IMR-90 (cell line): Measurements from ENCODE around the gene HSD11B1L.

Experiments
- ELK1 ChIP-seq: fragments of 150-350 bp; IDR thresholded peaks from 2 replicates; pipeline ENCODE4 v1.6.1; 2016; ENCODE audit warnings: low read depth, mild to moderate bottlenecking, low read length, moderate library complexity, borderline replicate concordance
- MAFK ChIP-seq: IDR thresholded peaks from 2 replicates; pipeline ENCODE4 v1.6.1; 2012; ENCODE audit warnings: low read depth, low read length, improper control_type of control experiment
- MAZ ChIP-seq: IDR thresholded peaks from 2 replicates; pipeline ENCODE4 v1.6.1; 2012; ENCODE audit warnings: low read depth, mild to moderate bottlenecking, low read length, improper control_type of control experiment, moderate library complexity, borderline replicate concordance
- MXI1 ChIP-seq: IDR thresholded peaks from 2 replicates; pipeline ENCODE4 v1.6.1; 2012; ENCODE audit warnings: low read depth, mild to moderate bottlenecking, low read length, moderate library complexity, borderline replicate concordance
- NFE2L2 ChIP-seq: fragments of 150-350 bp; IDR thresholded peaks from 2 replicates; pipeline ENCODE4 v1.6.1; 2016; ENCODE audit warnings: low read depth, mild to moderate bottlenecking, low read length
- POLR2A ChIP-seq: IDR thresholded peaks from 2 replicates; pipeline ENCODE4 v1.6.1; 2012; ENCODE audit warnings: mild to moderate bottlenecking, low read depth, low read length
- RAD21 ChIP-seq: IDR thresholded peaks from 2 replicates; pipeline ENCODE4 v1.6.1; 2012; ENCODE audit warnings: low read length, improper control_type of control experiment
- RCOR1 ChIP-seq: IDR thresholded peaks from 2 replicates; pipeline ENCODE4 v1.6.1; 2012; ENCODE audit warnings: mild to moderate bottlenecking, low read length, improper control_type of control experiment; ENCODE audit not compliant: insufficient replicate concordance
- RFX5 ChIP-seq: IDR thresholded peaks from 2 replicates; pipeline ENCODE4 v1.8.0; 2012; ENCODE audit warnings: low read depth, mild to moderate bottlenecking, low read length, moderate library complexity
- USF2 ChIP-seq: fragments of 150-350 bp; IDR thresholded peaks from 2 replicates; pipeline ENCODE4 v1.6.1; 2017; ENCODE audit warnings: mild to moderate bottlenecking, antibody characterized with exemption, low read length, low read depth
- TF ChIP-seq, protein P1 (sequence below): conservative IDR thresholded peaks from 2 replicates; pipeline ENCODE4 v1.5.1; 2012; ENCODE audit warnings: mild to moderate bottlenecking, low read depth, low read length, improper control_type of control experiment

DNA sequence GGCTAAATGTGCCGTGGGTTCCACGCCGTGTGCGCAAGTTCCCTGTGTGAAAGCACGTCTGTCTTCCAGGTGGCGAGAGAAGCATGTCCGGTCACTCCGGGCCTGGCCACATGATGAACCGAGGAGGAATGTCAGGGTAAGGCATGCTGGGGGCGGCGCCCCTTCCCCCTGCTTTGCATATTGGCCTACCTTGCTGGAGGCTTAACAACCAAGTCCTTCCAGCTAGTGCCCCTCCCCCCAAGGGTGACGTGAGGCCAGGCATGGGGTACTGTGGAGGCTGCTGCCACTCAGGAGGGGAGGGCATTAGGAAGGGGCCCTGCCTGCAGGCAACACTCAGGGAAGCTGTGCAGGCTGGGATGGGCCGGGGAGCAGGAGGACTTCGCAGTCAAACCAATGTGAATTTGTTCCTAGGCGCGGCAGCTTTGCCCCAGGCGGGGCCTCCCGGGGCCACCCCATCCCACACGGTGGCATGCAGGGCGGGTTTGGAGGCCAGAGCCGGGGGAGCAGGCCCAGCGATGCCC is 13.0 kb upstream of the HSD11B1L start:
- TF ChIP-seq, protein P1, sequence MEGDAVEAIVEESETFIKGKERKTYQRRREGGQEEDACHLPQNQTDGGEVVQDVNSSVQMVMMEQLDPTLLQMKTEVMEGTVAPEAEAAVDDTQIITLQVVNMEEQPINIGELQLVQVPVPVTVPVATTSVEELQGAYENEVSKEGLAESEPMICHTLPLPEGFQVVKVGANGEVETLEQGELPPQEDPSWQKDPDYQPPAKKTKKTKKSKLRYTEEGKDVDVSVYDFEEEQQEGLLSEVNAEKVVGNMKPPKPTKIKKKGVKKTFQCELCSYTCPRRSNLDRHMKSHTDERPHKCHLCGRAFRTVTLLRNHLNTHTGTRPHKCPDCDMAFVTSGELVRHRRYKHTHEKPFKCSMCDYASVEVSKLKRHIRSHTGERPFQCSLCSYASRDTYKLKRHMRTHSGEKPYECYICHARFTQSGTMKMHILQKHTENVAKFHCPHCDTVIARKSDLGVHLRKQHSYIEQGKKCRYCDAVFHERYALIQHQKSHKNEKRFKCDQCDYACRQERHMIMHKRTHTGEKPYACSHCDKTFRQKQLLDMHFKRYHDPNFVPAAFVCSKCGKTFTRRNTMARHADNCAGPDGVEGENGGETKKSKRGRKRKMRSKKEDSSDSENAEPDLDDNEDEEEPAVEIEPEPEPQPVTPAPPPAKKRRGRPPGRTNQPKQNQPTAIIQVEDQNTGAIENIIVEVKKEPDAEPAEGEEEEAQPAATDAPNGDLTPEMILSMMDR = no peak
- no peak for TF ChIP-seq MAFK
- TF ChIP-seq NFE2L2 = no peak
- no peak for TF ChIP-seq RCOR1
- TF ChIP-seq USF2 = no peak
- no peak for TF ChIP-seq POLR2A
- TF ChIP-seq RAD21 = no peak
- no peak for TF ChIP-seq MAZ
- TF ChIP-seq MXI1 = no peak
- TF ChIP-seq ELK1 = no peak
- no peak for TF ChIP-seq RFX5
